GM23248 (cell line): ENCODE data around the gene CCT3.

Source experiments
- EZH2 ChIP-seq: fragments of 200-600 bp; sonication (generic); IDR thresholded peaks from 2 replicates; pipeline ENCODE4 v1.6.1; 2018; ENCODE audit warnings: antibody characterized with exemption, mild to moderate bottlenecking; ENCODE audit not compliant: insufficient read depth, poor library complexity, severe bottlenecking
- EZH2phosphoT487 ChIP-seq: fragments of 200-600 bp; sonication (generic); IDR thresholded peaks from 2 replicates; pipeline ENCODE4 v1.6.1; 2018; ENCODE audit warnings: antibody characterized with exemption, moderate library complexity, mild to moderate bottlenecking, low read depth; ENCODE audit not compliant: insufficient read depth

- TF ChIP-seq EZH2: no peak
- TF ChIP-seq EZH2phosphoT487: no peak
These were observed 52.0 kb downstream of the CCT3 start for GRCh38 chr1:156286061-156286460.
